C4-2B (cell line): ENCODE results near the gene PPP3CA.
A peak's percentile ranks its signal among the peaks of the same experiment; 100 is the strongest.
"Not testable (repeated sequence)": the region's sequence is repeated elsewhere in the genome, so short reads cannot be mapped to it uniquely, and the experiment has no call there.

Experiments used
- H3K27ac ChIP-seq: fragments of 450-650 bp; 2 replicates; pipeline ENCODE4 v1.5.1; 2017
- ZFX ChIP-seq: fragments of 450-650 bp; IDR thresholded peaks from 2 replicates; pipeline ENCODE4 v1.6.1; 2017
- TF ChIP-seq, protein P1 (sequence below): fragments of 450-650 bp; conservative IDR thresholded peaks from 2 replicates; pipeline ENCODE4 v1.5.1; 2017; ENCODE audit warnings: mild to moderate bottlenecking

Gene PPP3CA

DNA sequence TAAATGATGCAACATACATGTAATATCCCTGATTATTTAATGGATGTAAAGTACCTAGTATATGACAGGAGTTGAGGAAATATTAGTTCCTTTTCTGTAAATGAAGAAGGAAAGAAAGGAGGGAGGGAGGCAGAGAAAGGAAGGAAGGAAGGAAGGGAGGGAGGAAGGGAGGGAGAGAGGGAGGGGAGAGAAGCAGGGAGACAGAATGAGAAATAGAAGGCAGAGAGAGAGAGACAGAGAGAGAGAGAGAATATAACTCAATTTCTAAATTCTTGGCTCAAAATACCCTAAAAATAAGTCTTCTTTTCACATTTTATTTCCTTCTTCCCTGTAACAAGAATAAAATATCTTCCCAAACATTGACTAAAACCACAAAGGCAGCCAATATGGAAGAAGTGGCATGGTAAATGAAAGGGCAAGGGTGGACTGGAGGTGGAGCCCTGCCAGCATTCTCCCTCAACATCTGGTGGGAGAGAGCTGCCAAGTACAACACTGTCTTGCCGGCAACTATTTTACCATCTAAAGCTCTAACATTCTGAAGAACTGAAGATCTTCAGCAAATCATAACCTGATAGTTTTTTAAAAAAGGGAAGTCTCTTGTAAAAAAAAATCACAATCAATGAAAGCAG, 245.1 kb downstream of the PPP3CA start:
- peak overlapping the region; percentile 50; the same call in 1 of the 2 replicates for H3K27ac ChIP-seq
- TF ChIP-seq ZFX = no peak

DNA sequence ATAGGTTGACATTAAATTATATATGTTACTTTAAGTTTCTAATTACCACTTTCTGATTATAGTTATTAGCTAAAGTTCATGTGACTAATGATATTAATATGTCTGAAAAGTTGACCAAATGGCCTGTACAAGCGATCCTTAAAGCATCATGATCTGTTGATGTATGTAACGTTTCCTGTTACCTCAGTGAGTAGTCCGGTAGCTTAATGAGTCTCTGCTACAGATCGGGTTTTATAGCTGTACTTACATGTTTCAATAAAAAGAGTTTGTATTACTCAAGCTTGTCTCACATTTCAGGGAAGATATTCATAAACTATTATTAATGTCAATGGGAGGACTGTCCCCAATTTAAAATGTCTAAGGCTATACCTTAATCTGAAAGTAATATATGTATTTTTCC, 246.3 kb downstream of the PPP3CA start:
- H3K27ac ChIP-seq = no peak overlapping the region
- TF ChIP-seq, protein P1, sequence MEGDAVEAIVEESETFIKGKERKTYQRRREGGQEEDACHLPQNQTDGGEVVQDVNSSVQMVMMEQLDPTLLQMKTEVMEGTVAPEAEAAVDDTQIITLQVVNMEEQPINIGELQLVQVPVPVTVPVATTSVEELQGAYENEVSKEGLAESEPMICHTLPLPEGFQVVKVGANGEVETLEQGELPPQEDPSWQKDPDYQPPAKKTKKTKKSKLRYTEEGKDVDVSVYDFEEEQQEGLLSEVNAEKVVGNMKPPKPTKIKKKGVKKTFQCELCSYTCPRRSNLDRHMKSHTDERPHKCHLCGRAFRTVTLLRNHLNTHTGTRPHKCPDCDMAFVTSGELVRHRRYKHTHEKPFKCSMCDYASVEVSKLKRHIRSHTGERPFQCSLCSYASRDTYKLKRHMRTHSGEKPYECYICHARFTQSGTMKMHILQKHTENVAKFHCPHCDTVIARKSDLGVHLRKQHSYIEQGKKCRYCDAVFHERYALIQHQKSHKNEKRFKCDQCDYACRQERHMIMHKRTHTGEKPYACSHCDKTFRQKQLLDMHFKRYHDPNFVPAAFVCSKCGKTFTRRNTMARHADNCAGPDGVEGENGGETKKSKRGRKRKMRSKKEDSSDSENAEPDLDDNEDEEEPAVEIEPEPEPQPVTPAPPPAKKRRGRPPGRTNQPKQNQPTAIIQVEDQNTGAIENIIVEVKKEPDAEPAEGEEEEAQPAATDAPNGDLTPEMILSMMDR = no peak
- TF ChIP-seq ZFX = no peak

DNA sequence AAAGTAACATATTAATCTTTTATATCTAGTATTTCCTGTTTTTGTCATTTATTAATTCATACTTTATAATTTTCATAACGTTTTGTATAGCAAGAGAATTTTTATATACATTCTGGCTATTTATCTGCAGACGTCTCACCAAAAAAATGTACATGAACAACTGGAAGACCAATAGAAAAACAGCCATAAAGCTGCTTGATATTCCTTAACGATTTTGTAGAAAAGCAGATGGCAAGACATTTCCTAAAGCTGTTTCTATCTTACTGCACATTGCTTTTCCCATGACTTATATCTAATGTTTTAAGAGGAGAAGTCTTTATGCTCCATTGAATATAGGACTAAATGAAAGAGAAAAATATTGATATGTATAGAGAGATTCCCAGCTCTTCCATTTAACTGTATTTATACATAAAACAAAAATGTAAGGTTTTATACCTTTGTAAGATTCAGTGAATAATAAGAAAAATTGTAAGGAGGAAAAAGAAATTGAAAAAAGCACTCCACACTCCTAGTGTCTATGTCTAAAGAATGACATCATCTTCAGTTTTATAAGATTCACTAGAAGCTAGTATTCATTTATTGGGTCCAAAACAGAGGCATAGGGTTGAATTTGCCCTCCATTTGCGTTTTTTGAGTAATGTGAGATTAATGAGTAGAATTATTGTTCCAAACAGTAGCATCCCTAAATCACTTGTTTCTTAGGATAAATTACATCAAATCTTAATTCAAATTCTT, 248.5 kb downstream of the PPP3CA start:
- no peak overlapping the region for H3K27ac ChIP-seq

DNA sequence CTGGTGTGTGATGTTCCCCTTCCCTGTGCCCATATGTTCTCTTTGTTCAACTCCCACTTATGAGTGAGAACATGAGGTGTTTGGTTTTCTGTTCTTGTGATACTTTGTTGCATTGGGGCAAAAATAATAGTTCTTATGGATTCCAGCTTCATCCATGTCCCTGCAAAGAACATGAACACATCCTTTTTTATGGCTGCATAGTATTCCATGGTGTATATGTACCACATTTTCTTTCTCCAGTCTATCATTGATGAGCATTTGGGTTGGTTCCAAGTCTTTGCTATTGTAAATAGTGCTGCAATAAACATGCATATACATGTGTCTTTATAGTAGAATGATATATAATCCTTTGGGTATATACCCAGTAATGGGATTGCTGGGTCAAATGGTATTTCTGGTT, 254.7 kb downstream of the PPP3CA start:
- H3K27ac ChIP-seq = not testable (repeated sequence)

More for the DNA sequence above, 248.5 kb downstream of the PPP3CA start:
- no peak for TF ChIP-seq ZFX
- TF ChIP-seq, protein P1 = no peak

DNA sequence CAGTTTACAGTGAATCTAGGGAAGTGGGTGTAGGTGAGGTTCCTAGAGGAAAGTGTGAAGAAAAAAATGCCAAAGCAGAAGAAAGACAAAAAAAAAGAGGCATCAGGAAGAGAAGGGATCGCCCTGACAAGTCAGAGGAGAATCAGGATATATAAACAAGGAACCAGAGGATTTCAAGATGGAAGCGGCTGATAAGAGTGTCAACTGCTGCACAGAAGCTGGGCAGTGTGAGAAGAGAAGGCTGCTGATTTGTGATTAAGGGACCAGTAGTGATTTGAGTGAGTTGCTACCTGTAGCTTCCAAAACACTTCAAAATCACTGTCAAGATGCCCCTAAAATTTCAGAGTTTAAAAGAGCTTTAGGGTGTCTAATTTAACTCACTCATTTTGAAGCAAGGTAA, 258.2 kb downstream of the PPP3CA start:
- TF ChIP-seq, protein P1 = no peak
- no peak for TF ChIP-seq ZFX
- H3K27ac ChIP-seq = peak overlapping the region; percentile 75; the same call in 1 of the 2 replicates

DNA sequence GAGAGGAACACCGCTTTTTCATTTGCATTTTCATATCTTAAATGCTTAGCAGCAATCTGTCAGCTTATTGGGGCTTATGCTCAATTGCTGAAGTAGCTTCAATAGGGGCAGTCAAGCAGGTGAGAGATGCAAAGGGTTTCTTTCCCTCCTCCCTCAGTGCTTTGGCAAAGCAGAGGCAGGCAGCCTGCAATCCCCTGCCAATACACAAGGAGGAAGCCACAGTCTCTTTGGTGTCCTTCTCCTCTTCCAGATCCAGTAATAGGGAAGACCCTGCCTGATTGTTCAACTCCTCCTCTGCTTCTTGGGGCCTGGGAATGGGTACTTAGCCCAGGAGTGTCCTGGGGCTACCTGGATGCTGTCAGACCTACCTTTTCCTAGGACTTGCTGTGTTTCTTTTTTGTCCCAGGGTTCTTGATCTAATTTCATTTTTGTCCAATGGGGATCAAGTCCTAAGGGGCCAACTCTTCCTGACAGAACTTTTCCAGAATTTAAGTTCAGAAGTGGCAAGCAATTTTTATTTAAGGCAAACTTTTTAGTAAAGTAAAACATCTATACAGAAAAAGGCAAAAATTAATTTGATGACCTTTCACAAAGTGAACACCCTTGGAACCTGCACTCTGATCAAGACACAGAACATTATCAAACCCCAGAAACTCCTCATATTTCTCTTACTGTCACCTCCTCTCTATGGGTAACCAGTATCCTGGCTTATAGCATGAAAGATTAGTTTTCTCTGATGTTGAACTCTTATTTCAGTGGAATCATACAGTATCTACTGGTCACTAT, 260.3 kb downstream of the PPP3CA start:
- H3K27ac ChIP-seq = peak overlapping the region; percentile 65
- TF ChIP-seq, protein P1 = no peak; the same call in 1 of the 2 replicates
- TF ChIP-seq ZFX = no peak

DNA sequence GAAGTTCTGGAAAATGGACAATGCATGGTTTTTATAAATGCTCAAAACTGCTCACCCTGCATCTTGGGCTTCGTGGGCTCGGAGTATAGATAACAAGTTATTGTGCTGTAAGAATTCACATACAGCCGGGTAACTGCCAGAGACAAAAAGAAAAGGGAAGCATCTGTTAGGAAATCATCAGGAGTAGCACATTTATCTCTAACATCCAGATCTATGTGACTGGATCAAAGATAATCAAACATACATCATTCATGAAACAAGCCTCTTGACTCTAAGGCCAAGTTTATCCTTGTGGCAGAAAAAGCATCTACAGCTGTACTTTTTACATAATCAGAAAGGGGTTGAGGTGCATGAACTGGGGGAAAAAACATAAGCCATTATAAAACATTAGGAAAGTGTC, 264.2 kb downstream of the PPP3CA start:
- no peak for TF ChIP-seq ZFX
- TF ChIP-seq, protein P1 = no peak
- H3K27ac ChIP-seq = no peak overlapping the region

DNA sequence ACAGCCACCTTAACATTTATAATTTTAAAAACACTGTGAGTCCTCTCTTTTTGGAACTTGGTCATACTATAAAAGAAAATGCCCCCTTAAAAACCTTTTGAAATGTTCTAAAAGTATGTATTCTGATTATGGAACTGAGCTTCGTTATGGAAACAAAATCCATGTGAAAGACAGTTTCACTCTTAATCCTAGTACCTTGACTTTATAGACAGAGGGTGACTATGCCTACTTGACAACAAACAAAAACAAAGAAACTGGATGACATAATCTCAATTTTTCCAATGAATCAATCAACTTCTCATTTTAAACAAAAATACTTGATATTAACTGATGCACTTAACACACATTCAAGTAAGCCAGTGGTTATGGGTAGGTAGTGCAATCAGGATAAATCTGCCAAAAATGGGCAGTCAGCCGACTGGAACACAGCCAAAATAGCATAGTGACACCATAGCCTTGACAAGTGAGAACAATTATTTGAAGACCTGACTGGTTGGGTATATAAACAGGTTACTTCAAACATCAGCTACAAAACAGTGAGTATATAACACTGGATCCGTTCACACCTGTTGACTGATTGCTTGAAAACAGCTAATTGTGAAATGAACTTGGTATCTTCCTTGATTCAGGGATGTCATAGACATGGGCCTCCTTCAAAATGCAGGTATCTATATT, 265.5 kb downstream of the PPP3CA start:
- no peak overlapping the region for H3K27ac ChIP-seq
- TF ChIP-seq ZFX = no peak
- TF ChIP-seq, protein P1 = no peak
